Stimulated activated CD4-positive, alpha-beta T cell treated with anti-CD3 and anti-CD28 coated beads, Interleukin-12 subunit alpha, Interleukin-12 subunit beta, amount 100 ng/mL, for 48 hours (primary cell): ENCODE results near the gene CACNA1I.

Experiments used
- DNase-seq, 3 donors: peaks; one replicate each; pipeline ENCODE4 v3.0.0-alpha.2; 2020; ENCODE audit warnings: low read depth in 2 of 3, low spot score in 1 of 3

CACNA1I gene

GRCh38 chr22:39568278-39568981 is 2.1 kb upstream of the CACNA1I start:
- no peak for DNase-seq

- no peak for DNase-seq
Measured at GRCh38 chr22:39569066-39569465, 1.5 kb upstream of the CACNA1I start.

GRCh38 chr22:39570226-39570625 is 327 bp upstream of the CACNA1I start:
- DNase-seq, result no peak

GRCh38 chr22:39571538-39571937 is 985 bp downstream of the CACNA1I start:
- DNase-seq, result no peak

- DNase-seq, result no peak
Measured at GRCh38 chr22:39574779-39575551, 4.4 kb downstream of the CACNA1I start.

- DNase-seq, result no peak
Measured at GRCh38 chr22:39575552-39575825, 4.9 kb downstream of the CACNA1I start.

GRCh38 chr22:39576027-39576426 is 5.5 kb downstream of the CACNA1I start:
- no peak for DNase-seq

GRCh38 chr22:39577366-39577765 is 6.8 kb downstream of the CACNA1I start:
- DNase-seq, result no peak

- no peak for DNase-seq
Measured at GRCh38 chr22:39577900-39578299, 7.3 kb downstream of the CACNA1I start.

GRCh38 chr22:39580006-39580441 is 9.5 kb downstream of the CACNA1I start:
- no peak for DNase-seq

- DNase-seq, result no peak
Measured at GRCh38 chr22:39580795-39581194, 10.2 kb downstream of the CACNA1I start.

- DNase-seq, result no peak
Measured at GRCh38 chr22:39581303-39581702, 10.8 kb downstream of the CACNA1I start.

- no peak for DNase-seq
Measured at GRCh38 chr22:39583066-39583667, 12.6 kb downstream of the CACNA1I start.

- no peak for DNase-seq
Measured at GRCh38 chr22:39589875-39590274, 19.3 kb downstream of the CACNA1I start.

GRCh38 chr22:39592081-39593065 is 21.8 kb downstream of the CACNA1I start:
- DNase-seq, result no peak

GRCh38 chr22:39593066-39593930 is 22.7 kb downstream of the CACNA1I start:
- no peak for DNase-seq

- no peak for DNase-seq
Measured at GRCh38 chr22:39593931-39594285, 23.4 kb downstream of the CACNA1I start.

GRCh38 chr22:39594411-39594810 is 23.9 kb downstream of the CACNA1I start:
- DNase-seq, result no peak

- DNase-seq, result no peak
Measured at GRCh38 chr22:39595622-39596172, 25.1 kb downstream of the CACNA1I start.

- DNase-seq, result no peak
Measured at GRCh38 chr22:39596601-39597000, 26.0 kb downstream of the CACNA1I start.
